Neuronal stem cell (in vitro differentiated cells): Measurements from ENCODE around the gene ANK2.

Source experiments
- DNase-seq: peaks from one replicate; pipeline ENCODE4 v3.0.0-alpha.2; 2013; ENCODE audit warnings: low spot score
- H2AFZ ChIP-seq: one replicate; pipeline ENCODE4 v1.6.1; 2013; ENCODE audit warnings: mild to moderate bottlenecking, low read length, inconsistent platforms
- H2AK5ac ChIP-seq: 2 replicates; pipeline ENCODE4 v1.6.1; 2013; ENCODE audit warnings: low read depth, mild to moderate bottlenecking, inconsistent platforms, low read length, moderate library complexity, mixed read lengths
- H2BK120ac ChIP-seq: 2 replicates; pipeline ENCODE4 v1.6.1; 2013; ENCODE audit warnings: low read depth, mild to moderate bottlenecking, inconsistent platforms, low read length, moderate library complexity, mixed read lengths
- H2BK12ac ChIP-seq: one replicate; pipeline ENCODE4 v1.6.1; 2013; ENCODE audit warnings: low read length, inconsistent platforms
- H2BK15ac ChIP-seq: 2 replicates; pipeline ENCODE4 v1.6.1; 2013; ENCODE audit warnings: mild to moderate bottlenecking, low read length, inconsistent platforms, mixed read lengths
- H2BK5ac ChIP-seq: one replicate; pipeline ENCODE4 v1.6.1; 2013; ENCODE audit warnings: inconsistent platforms, mild to moderate bottlenecking, low read length, moderate library complexity
- H3K14ac ChIP-seq: one replicate; pipeline ENCODE4 v1.6.1; 2013; ENCODE audit warnings: low read length, inconsistent platforms
- H3K18ac ChIP-seq: 2 replicates; pipeline ENCODE4 v1.6.1; 2013; ENCODE audit warnings: low read length, inconsistent platforms
- H3K23ac ChIP-seq: 2 replicates; pipeline ENCODE4 v1.6.1; 2013; ENCODE audit warnings: low read depth, mild to moderate bottlenecking, mixed read lengths, low read length, inconsistent platforms; ENCODE audit not compliant: poor library complexity
- H3K27ac ChIP-seq: replicated peaks from 3 replicates; pipeline ENCODE4 v1.5.1; 2013; ENCODE audit warnings: low read length, inconsistent platforms
- H3K27me3 ChIP-seq, 3 experiments: 2 replicates each; pipeline ENCODE4 v1.6.1; 2013; ENCODE audit warnings: low read length in 3 of 3, mild to moderate bottlenecking in 2 of 3, inconsistent platforms in 1 of 3, low read depth in 1 of 3, mixed read lengths in 1 of 3, moderate library complexity in 1 of 3; ENCODE audit not compliant: control insufficient read depth in 3 of 3, insufficient read depth in 3 of 3
- H3K36me3 ChIP-seq, 2 donors: replicated peaks in 1 of 2; 2 replicates each; pipeline ENCODE4 v1.6.1; 2013; ENCODE audit warnings: low read length in 2 of 2; ENCODE audit not compliant: control insufficient read depth in 2 of 2, insufficient read depth in 2 of 2
- H3K4ac ChIP-seq: 2 replicates; pipeline ENCODE4 v1.6.1; 2013; ENCODE audit warnings: inconsistent platforms, mild to moderate bottlenecking, low read length, moderate library complexity
- H3K4me1 ChIP-seq, 2 donors: 1 replicate in 1 of 2; 2 replicates in 1 of 2; pipeline ENCODE4 v1.6.1; 2013; ENCODE audit warnings: low read length in 2 of 2, low read depth in 1 of 2; ENCODE audit not compliant: control insufficient read depth in 2 of 2, insufficient read depth in 1 of 2
- H3K4me2 ChIP-seq: one replicate; pipeline ENCODE4 v1.6.1; 2013; ENCODE audit warnings: mild to moderate bottlenecking, low read length, inconsistent platforms; ENCODE audit not compliant: insufficient read depth, poor library complexity, severe bottlenecking
- H3K4me3 ChIP-seq, 2 donors: 2 replicates each; pipeline ENCODE4 v1.5.1; 2013; ENCODE audit warnings: low read length in 2 of 2, mild to moderate bottlenecking in 2 of 2, inconsistent platforms in 1 of 2, moderate library complexity in 1 of 2
- H3K79me1 ChIP-seq: one replicate; pipeline ENCODE4 v1.6.1; 2013; ENCODE audit warnings: low read depth, mild to moderate bottlenecking, inconsistent platforms, low read length, moderate library complexity
- H3K9ac ChIP-seq: one replicate; pipeline ENCODE4 v1.6.1; 2013; ENCODE audit warnings: mild to moderate bottlenecking, low read depth, low read length, inconsistent platforms; ENCODE audit not compliant: poor library complexity
- H3K9me3 ChIP-seq, 2 donors: replicated peaks in 1 of 2; 2 replicates each; pipeline versions ENCODE3 to v1.6.1; 2013; ENCODE audit warnings: low read length in 2 of 2, mild to moderate bottlenecking in 2 of 2, inconsistent platforms in 1 of 2, low read depth in 1 of 2, mixed read lengths in 1 of 2, moderate library complexity in 1 of 2; ENCODE audit not compliant: control insufficient read depth in 2 of 2, insufficient read depth in 1 of 2
- H4K8ac ChIP-seq: one replicate; pipeline ENCODE4 v1.6.1; 2013; ENCODE audit warnings: low read depth, mild to moderate bottlenecking, inconsistent platforms, low read length, moderate library complexity
- H4K91ac ChIP-seq: one replicate; pipeline ENCODE4 v1.6.1; 2013; ENCODE audit warnings: low read length, low read depth, mild to moderate bottlenecking, inconsistent platforms; ENCODE audit not compliant: poor library complexity
- WGBS, 2 donors: extraction: QIAGEN DNeasy Blood & Tissue Kit; methylation state at CpG; one replicate each; pipeline ENCODE4 v1.1.7; 2013; ENCODE audit warnings: missing lambda C conversion rate in 2 of 2, mixed read lengths in 1 of 2; ENCODE audit not compliant: insufficient read length in 2 of 2, insufficient replicate concordance in 1 of 2; ENCODE audit errors: extremely low coverage in 2 of 2; 5-methylcytosine and 5-hydroxymethylcytosine counted together

Gene ANK2

GRCh38 chr4:113371111-113371510 lies 321.7 kb downstream of the ANK2 start:
- H2AFZ ChIP-seq: no peak overlapping the region
- H3K14ac ChIP-seq: no peak overlapping the region
- H2BK15ac ChIP-seq: no peak overlapping the region
- H3K4me2 ChIP-seq: no peak overlapping the region
- no peak overlapping the region for H2BK5ac ChIP-seq
- no peak for DNase-seq
- H2BK120ac ChIP-seq: no peak overlapping the region
- no peaks in the 10 kb centered on the region for H3K79me1 ChIP-seq
- no peaks in the 10 kb centered on the region for H3K27me3 ChIP-seq
- no peak overlapping the region for H4K8ac ChIP-seq
- H3K18ac ChIP-seq: no peak overlapping the region
- H3K27ac ChIP-seq: no peak overlapping the region
- H3K23ac ChIP-seq: no peak overlapping the region
- no peaks in the 10 kb centered on the region for H3K4me1 ChIP-seq
- H3K4ac ChIP-seq: no peak overlapping the region
- H3K9ac ChIP-seq: no peak overlapping the region
- no peak overlapping the region for H4K91ac ChIP-seq
- no peak overlapping the region for H2AK5ac ChIP-seq
- no peak overlapping the region for H2BK12ac ChIP-seq
- H3K4me3 ChIP-seq: no peak overlapping the region
- no peaks in the 10 kb centered on the region for H3K9me3 ChIP-seq
- H3K36me3 ChIP-seq: peaks cover 11 to 35% of the 10 kb centered on the region in 2 donors

GRCh38 chr4:113375964-113376666 lies 326.7 kb downstream of the ANK2 start:
- Histone ChIP-seq H2BK15ac (no peak overlapping the region), H2AFZ (no peak overlapping the region), H3K36me3 (peaks cover 4 to 15% of the 10 kb centered on the region in 2 donors), H3K27me3 (no peaks in the 10 kb centered on the region), H2AK5ac (no peak overlapping the region), H2BK120ac (no peak overlapping the region), H3K4me2 (no peak overlapping the region), H4K8ac (no peak overlapping the region), H3K23ac (no peak overlapping the region), H3K4ac (no peak overlapping the region), H3K9ac (no peak overlapping the region), H4K91ac (no peak overlapping the region), H3K79me1 (no peaks in the 10 kb centered on the region), H2BK12ac (no peak overlapping the region), H3K4me3 (no peak overlapping the region), H3K18ac (no peak overlapping the region), H3K27ac (no peak overlapping the region), H3K9me3 (no peaks in the 10 kb centered on the region), H2BK5ac (no peak overlapping the region), H3K4me1 (no peaks in the 10 kb centered on the region), H3K14ac (no peak overlapping the region)
- no peak for DNase-seq
- no CpG with 5 or more reads among the region's 1 CpG for WGBS, 2 donors

GRCh38 chr4:113378836-113379235 lies 329.4 kb downstream of the ANK2 start:
- Histone ChIP-seq H2BK15ac (no peak overlapping the region), H3K14ac (no peak overlapping the region), H3K27ac (no peak overlapping the region), H3K4me3 (no peak overlapping the region), H3K79me1 (no peaks in the 10 kb centered on the region), H3K23ac (no peak overlapping the region), H3K36me3 (peaks cover 4 to 6% of the 10 kb centered on the region in 2 donors), H3K18ac (no peak overlapping the region), H2BK5ac (no peak overlapping the region), H4K8ac (no peak overlapping the region), H3K27me3 (no peaks in the 10 kb centered on the region), H2AFZ (no peak overlapping the region), H3K4ac (no peak overlapping the region), H4K91ac (no peak overlapping the region), H3K9me3 (no peaks in the 10 kb centered on the region), H3K4me2 (no peak overlapping the region), H2BK12ac (no peak overlapping the region), H3K4me1 (no peaks in the 10 kb centered on the region), H3K9ac (no peak overlapping the region), H2AK5ac (no peak overlapping the region), H2BK120ac (no peak overlapping the region)
- DNase-seq: no peak
- no CpG with 5 or more reads among the region's 1 CpG for WGBS, 2 donors

GRCh38 chr4:113382704-113383103 lies 333.3 kb downstream of the ANK2 start:
- Histone ChIP-seq H2AK5ac (no peak overlapping the region), H3K27me3 (no peaks in the 10 kb centered on the region), H3K23ac (no peak overlapping the region), H3K4ac (no peak overlapping the region), H3K4me1 (no peaks in the 10 kb centered on the region), H2AFZ (no peak overlapping the region), H2BK15ac (no peak overlapping the region), H3K27ac (no peak overlapping the region), H3K9ac (no peak overlapping the region), H2BK120ac (no peak overlapping the region), H3K9me3 (no peaks in the 10 kb centered on the region), H3K18ac (no peak overlapping the region), H3K14ac (no peak overlapping the region), H4K8ac (no peak overlapping the region), H3K79me1 (no peaks in the 10 kb centered on the region), H3K36me3 (peaks cover 0 to 5% of the 10 kb centered on the region in 2 donors), H3K4me3 (no peak overlapping the region), H4K91ac (no peak overlapping the region), H2BK12ac (no peak overlapping the region), H3K4me2 (no peak overlapping the region), H2BK5ac (no peak overlapping the region)
- no CpG with 5 or more reads among the region's 1 CpG for WGBS, 2 donors
- no peak for DNase-seq
